A549 (cell line): ENCODE data around the gene DNAJC30. TPM values are rescaled to one million over a fixed set of nuclear protein-coding genes. Genes with fewer than 3 reads are reported as not detected.

ENCODE experiments used
- ATAC-seq, 2 experiments: fragments of 200-7000 bp in 1 of 2; fragments of >200 bp in 1 of 2; cut with Nextera tagmentation in 1 of 2; cut with Tn5 transposase in 1 of 2; 3 replicates each; pipeline versions ENCODE4 v1.8.0 to v1.9.1; 2018 to 2020; ENCODE audit warnings: mild to moderate bottlenecking in 1 of 2, moderate library complexity in 1 of 2
- CTCF ChIA-PET: fragments of 300-600 bp; sonication (Branson Sonifier 250); formaldehyde crosslinking; extraction: SDS; loops from one replicate; lab custom pipeline; 2021; ENCODE audit warnings: antibody characterized with exemption, inconsistent platforms; lab: Yijun Ruan, JAX
- POLR2A ChIA-PET: fragments of 350-600 bp; formaldehyde crosslinking; extraction: SDS; loops from one replicate; lab custom pipeline; 2021; ENCODE audit warnings: antibody characterized with exemption, inconsistent platforms; lab: Yijun Ruan, JAX
- DNase-seq, 2 experiments: peaks; one replicate each; pipeline versions ENCODE4 v3.0.0 to v3.0.0-alpha.2; 2011 to 2016; ENCODE audit warnings: low read depth in 1 of 2, low spot score in 1 of 2
- FAIRE-seq: peaks from 2 replicates; lab custom pipeline; 2011; peaks lifted over from hg19 to GRCh38; lab: Jason Lieb, UNC
- H3K27ac ChIP-seq, 2 experiments: fragments of >200 bp; sonication (Bioruptor Twin); formaldehyde crosslinking; 3 replicates each; pipeline ENCODE4 v1.5.1; 2016 to 2017
- H3K4me1 ChIP-seq: fragments of >200 bp; sonication (Bioruptor Twin); formaldehyde crosslinking; 3 replicates; pipeline ENCODE4 v1.6.1; 2016
- H3K4me2 ChIP-seq: fragments of >200 bp; sonication (Bioruptor Twin); formaldehyde crosslinking; 3 replicates; pipeline ENCODE4 v1.6.1; 2016
- H3K4me3 ChIP-seq: fragments of >200 bp; sonication (Bioruptor Twin); formaldehyde crosslinking; 3 replicates; pipeline ENCODE4 v1.5.1; 2016
- H3K9me3 ChIP-seq: fragments of >200 bp; sonication (Bioruptor Twin); formaldehyde crosslinking; 3 replicates; pipeline ENCODE4 v1.6.1; 2016
- CHD2 ChIP-seq: fragments of 150-350 bp; IDR thresholded peaks from 2 replicates; pipeline ENCODE4 v1.6.1; 2014; ENCODE audit warnings: low read length; ENCODE audit not compliant: partially characterized antibody
- CHD4 ChIP-seq: fragments of 200-600 bp; sonication (generic); IDR thresholded peaks from 2 replicates; pipeline ENCODE4 v1.6.1; 2016; ENCODE audit warnings: antibody characterized with exemption, mild to moderate bottlenecking, borderline replicate concordance
- EHMT2 ChIP-seq: fragments of 200-600 bp; sonication (generic); IDR thresholded peaks from 2 replicates; pipeline ENCODE4 v1.6.1; 2016; ENCODE audit warnings: antibody characterized with exemption, low read depth, mild to moderate bottlenecking, moderate library complexity
- ELK1 ChIP-seq: fragments of 150-350 bp; IDR thresholded peaks from 2 replicates; pipeline ENCODE4 v1.6.1; 2014; ENCODE audit warnings: low read depth, mild to moderate bottlenecking, low read length
- FOSL2 ChIP-seq, 2 experiments: fragments of 450-650 bp in 1 of 2; fragments of >200 bp in 1 of 2; sonication (Bioruptor Twin) in 1 of 2; formaldehyde crosslinking; IDR thresholded peaks; 2 replicates each; pipeline versions ENCODE4 v1.5.0 to v1.6.1; 2016 to 2020; ENCODE audit warnings: mild to moderate bottlenecking in 1 of 2, moderate library complexity in 1 of 2
- FOXS1 ChIP-seq: fragments of 250-450 bp; sonication (Bioruptor Pico); IDR thresholded peaks from 2 replicates; pipeline ENCODE4 v1.5.0; 2020; ENCODE audit warnings: mild to moderate bottlenecking, moderate library complexity
- GATA3 ChIP-seq: IDR thresholded peaks from 2 replicates; pipeline ENCODE4 v1.6.1; 2012; ENCODE audit warnings: borderline replicate concordance
- HDAC2 ChIP-seq: fragments of 200-600 bp; sonication (generic); IDR thresholded peaks from 2 replicates; pipeline ENCODE4 v1.6.1; 2016
- HES2 ChIP-seq: fragments of >200 bp; sonication (Bioruptor Twin); formaldehyde crosslinking; IDR thresholded peaks from 2 replicates; pipeline ENCODE4 v1.6.1; 2016
- HEYL ChIP-seq: fragments of 250-450 bp; sonication (Bioruptor Pico); IDR thresholded peaks from 2 replicates; pipeline ENCODE4 v1.8.0; 2021; ENCODE audit warnings: mild to moderate bottlenecking, moderate library complexity
- HOXA7 ChIP-seq: fragments of 250-450 bp; sonication (Bioruptor Pico); IDR thresholded peaks from 2 replicates; pipeline ENCODE4 v1.5.0; 2020; ENCODE audit warnings: mild to moderate bottlenecking, moderate library complexity
- HOXB5 ChIP-seq: fragments of 250-450 bp; sonication (Bioruptor Pico); IDR thresholded peaks from 2 replicates; pipeline ENCODE4 v1.5.0; 2020; ENCODE audit warnings: mild to moderate bottlenecking, moderate library complexity
- JUN ChIP-seq, 2 experiments: fragments of >200 bp; sonication (Bioruptor Twin); formaldehyde crosslinking; IDR thresholded peaks; 2 replicates in 1 of 2; 3 replicates in 1 of 2; pipeline ENCODE4 v1.6.1; 2016 to 2017
- KDM1A ChIP-seq: fragments of 200-600 bp; sonication (generic); IDR thresholded peaks from 2 replicates; pipeline ENCODE4 v1.6.1; 2016; ENCODE audit warnings: low read depth, mild to moderate bottlenecking
- MAZ ChIP-seq: fragments of 150-350 bp; IDR thresholded peaks from 2 replicates; pipeline ENCODE4 v1.6.1; 2014; ENCODE audit warnings: antibody characterized with exemption, low read depth, low read length, borderline replicate concordance
- MYC ChIP-seq: IDR thresholded peaks from 2 replicates; pipeline ENCODE4 v1.6.1; 2012; ENCODE audit warnings: mild to moderate bottlenecking, inconsistent platforms, low read length, improper control_type of control experiment, borderline replicate concordance
- PHF8 ChIP-seq: fragments of 200-600 bp; sonication (generic); IDR thresholded peaks from 2 replicates; pipeline ENCODE4 v1.6.1; 2016; ENCODE audit warnings: low read depth, mild to moderate bottlenecking, antibody characterized with exemption, moderate library complexity, borderline replicate concordance
- POLR2AphosphoS2 ChIP-seq: conservative IDR thresholded peaks from 2 replicates; pipeline ENCODE4 v1.6.1; 2012; ENCODE audit warnings: low read length, improper control_type of control experiment, inconsistent platforms
- RAD21 ChIP-seq, 2 experiments: fragments of >200 bp in 1 of 2; sonication (Bioruptor Twin) in 1 of 2; formaldehyde crosslinking in 1 of 2; IDR thresholded peaks in 1 of 2; conservative IDR thresholded peaks in 1 of 2; 2 replicates in 1 of 2; 3 replicates in 1 of 2; pipeline ENCODE4 v1.6.1; 2012 to 2018; ENCODE audit warnings: inconsistent platforms in 1 of 2
- RCOR1 ChIP-seq: fragments of 150-350 bp; IDR thresholded peaks from 2 replicates; pipeline ENCODE4 v1.6.1; 2014; ENCODE audit warnings: antibody characterized with exemption, low read length, low read depth
- SMC3 ChIP-seq: fragments of >200 bp; sonication (Bioruptor Twin); formaldehyde crosslinking; IDR thresholded peaks from 3 replicates; pipeline ENCODE4 v1.6.1; 2018; ENCODE audit warnings: inconsistent platforms
- SREBF2 ChIP-seq: fragments of 450-650 bp; IDR thresholded peaks from 2 replicates; pipeline ENCODE4 v1.6.1; 2014; ENCODE audit warnings: mild to moderate bottlenecking, moderate library complexity
- ZNF302 ChIP-seq: fragments of 250-450 bp; sonication (Bioruptor Pico); IDR thresholded peaks from 2 replicates; pipeline ENCODE4 v1.9.0; 2021; ENCODE audit warnings: inconsistent platforms, mild to moderate bottlenecking, moderate library complexity
- ZSCAN20 ChIP-seq: fragments of 250-450 bp; sonication (Bioruptor Pico); IDR thresholded peaks from 2 replicates; pipeline ENCODE4 v1.8.0; 2022; ENCODE audit warnings: mild to moderate bottlenecking, moderate library complexity
- WGBS: methylation state at CpG from one replicate; pipeline ENCODE4 v1.1.6; 2017; ENCODE audit errors: missing lambda C conversion rate; 5-methylcytosine and 5-hydroxymethylcytosine counted together
- polyA plus RNA-seq, 4 experiments: library from polyadenylated mRNA; depleted of rRNA in 3 of 4; stranded (reverse); fragments of >200 nt; fragmentation: RNase III in 1 of 4; extraction: RNeasy Plus Mini Kit Qiagen cat#74134 plus additional on column Dnase treatment in 1 of 4; gene quantifications; 2 replicates in 3 of 4; 3 replicates in 1 of 4; pipeline ENCODE4 v1.2.3, GENCODE V29; 2011 to 2017
- TF ChIP-seq, protein P1 (sequence below): fragments of 250-450 bp; sonication (Bioruptor Pico); IDR thresholded peaks from 2 replicates; pipeline ENCODE4 v1.5.0; 2020; ENCODE audit warnings: low read depth, mild to moderate bottlenecking, moderate library complexity
- TF ChIP-seq, protein P2 (sequence below): IDR thresholded peaks from 2 replicates; pipeline ENCODE4 v1.6.1; 2012; ENCODE audit warnings: low read depth, borderline replicate concordance

DNAJC30 gene
- polyA plus RNA-seq, 2 of the 4 experiments (the other 2 are of a cell fraction): 5.7 to 8.9 TPM

GRCh38 chr7:73683788-73684693 is 788 bp upstream of the DNAJC30 start:
- CTCF ChIA-PET: interaction anchor here (0.6 to 3.5 kb wide), 7 partner anchors 14 to 131 kb away, joined by 3 to 16 read pairs (median 4); no protein-coding TSS in a partner anchor
- WGBS: 10% methylated on average over 56 of the region's 58 CpGs
- Histone ChIP-seq H3K4me1 (peaks cover 33% of the 10 kb centered on the region), H3K27ac (peak overlapping the region; percentile 92 to 93), H3K4me3 (peak overlapping the region; percentile 77), H3K9me3 (no peaks in the 10 kb centered on the region), H3K4me2 (peak overlapping the region; percentile 93)
- POLR2A ChIA-PET: interaction anchor here (0.6 to 1.2 kb wide), 8 partner anchors 12 to 80 kb away, joined by 3 to 13 read pairs (median 4); partner anchors contain the start of gene STX1A
- DNase-seq (no peak), FAIRE-seq (no peak), ATAC-seq (peak in 1 of 2 experiments; percentile 29; a peak in 3 of 6 replicates)
- TF ChIP-seq JUN (IDR thresholded peaks at IDR 0.05) (0 out of 5 replicates have a peak, but pooled peaks of 1 of the 2 experiments have one; percentile 0), HEYL (CRISPR knock-in tag) (no peak), POLR2AphosphoS2 (no peak), HDAC2 (no peak), CHD4 (0 out of 2 replicates have a peak, but pooled peaks have one; percentile 52), MAZ (no peak), SMC3 (no peak), KDM1A (no peak), MYC (no peak), GATA3 (no peak)
- TF ChIP-seq, protein P1, sequence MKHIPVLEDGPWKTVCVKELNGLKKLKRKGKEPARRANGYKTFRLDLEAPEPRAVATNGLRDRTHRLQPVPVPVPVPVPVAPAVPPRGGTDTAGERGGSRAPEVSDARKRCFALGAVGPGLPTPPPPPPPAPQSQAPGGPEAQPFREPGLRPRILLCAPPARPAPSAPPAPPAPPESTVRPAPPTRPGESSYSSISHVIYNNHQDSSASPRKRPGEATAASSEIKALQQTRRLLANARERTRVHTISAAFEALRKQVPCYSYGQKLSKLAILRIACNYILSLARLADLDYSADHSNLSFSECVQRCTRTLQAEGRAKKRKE (CRISPR knock-in tag): no peak

DNA sequence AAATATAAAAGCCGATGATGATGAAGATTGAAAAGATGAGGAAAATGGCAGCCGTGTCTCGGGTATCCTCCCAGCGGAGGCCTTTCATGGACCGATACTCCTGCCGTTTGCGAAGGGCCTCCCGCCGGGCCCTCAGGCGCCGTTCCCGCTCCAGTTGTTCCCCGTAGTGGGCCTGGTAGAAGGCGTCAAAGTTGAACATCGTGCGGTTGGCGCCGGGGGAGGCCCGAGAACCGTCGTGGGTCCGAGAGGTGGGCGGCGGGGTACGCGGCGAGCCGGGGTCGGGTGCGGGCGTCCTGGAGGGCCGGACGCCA is 553 bp downstream of the DNAJC30 start:
- ATAC-seq: peak; percentile 14 to 30; a peak in 5 of 6 replicates
- CTCF ChIA-PET: no interaction called here

More for the DNA sequence above, 553 bp downstream of the DNAJC30 start:
- FAIRE-seq (no peak), DNase-seq (no peak)
- POLR2A ChIA-PET: no interaction called here
- Histone ChIP-seq H3K9me3 (no peaks in the 10 kb centered on the region), H3K4me3 (peak overlapping the region; percentile 77), H3K4me1 (peaks cover 33% of the 10 kb centered on the region), H3K27ac (peak overlapping the region; percentile 84 to 93), H3K4me2 (peak overlapping the region; percentile 99)
- TF ChIP-seq HOXA7 (CRISPR knock-in tag) (no peak), ZSCAN20 (CRISPR knock-in tag) (no peak), HES2 (no peak), EHMT2 (no peak), HDAC2 (no peak), RCOR1 (no peak), CHD2 (no peak), HOXB5 (CRISPR knock-in tag) (no peak), MAZ (no peak), ZNF302 (no peak), FOXS1 (CRISPR knock-in tag) (no peak), RAD21 (conservative IDR thresholded peaks at IDR 0.05 in 1 of 2, IDR thresholded peaks at IDR 0.05 in 1 of 2) (no peak), FOSL2 (IDR thresholded peaks at IDR 0.05) (no peak), FOSL2 (CRISPR knock-in tag; IDR thresholded peaks at IDR 0.05) (no peak), CHD4 (no peak), SREBF2 (no peak), ELK1 (no peak), PHF8 (no peak; the same call in 1 of the 2 replicates)
- TF ChIP-seq, protein P2, sequence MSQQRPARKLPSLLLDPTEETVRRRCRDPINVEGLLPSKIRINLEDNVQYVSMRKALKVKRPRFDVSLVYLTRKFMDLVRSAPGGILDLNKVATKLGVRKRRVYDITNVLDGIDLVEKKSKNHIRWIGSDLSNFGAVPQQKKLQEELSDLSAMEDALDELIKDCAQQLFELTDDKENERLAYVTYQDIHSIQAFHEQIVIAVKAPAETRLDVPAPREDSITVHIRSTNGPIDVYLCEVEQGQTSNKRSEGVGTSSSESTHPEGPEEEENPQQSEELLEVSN: no peak
- 2% methylated on average over 15 of the region's 33 CpGs for WGBS
